Ishikawa (cell line): Measurements from ENCODE around the gene RTL5.

Source experiments
- CREB1 ChIP-seq: IDR thresholded peaks from 2 replicates; pipeline ENCODE4 v1.6.1; 2012; ENCODE audit warnings: low read depth
- USF1 ChIP-seq: IDR thresholded peaks from 2 replicates; pipeline ENCODE4 v1.6.1; 2012
- YY1 ChIP-seq: IDR thresholded peaks from 2 replicates; pipeline ENCODE4 v1.6.1; 2012; ENCODE audit warnings: low read depth

- TF ChIP-seq CREB1 (no peak), YY1 (no peak), USF1 (no peak)
These were observed at the start of gene RTL5 for GRCh38 chrX:72131317-72132294.
